HG02870 (cell line): Measurements from ENCODE around the gene POFUT2.

Experiments used
- ATAC-seq: cut with Tn5 transposase; IDR thresholded peaks from one replicate; pipeline ENCODE4 v1.9.1; 2021; ENCODE audit warnings: mild to moderate bottlenecking, moderate library complexity; ENCODE audit not compliant: unreplicated experiment

POFUT2 gene

GRCh38 chr21:45299864-45300785 is 12.4 kb upstream of the POFUT2 start:
- ATAC-seq = no peak

- no peak for ATAC-seq
These were observed 11.6 kb upstream of the POFUT2 start for GRCh38 chr21:45299026-45299863.

- no peak for ATAC-seq
These were observed 10.2 kb upstream of the POFUT2 start for GRCh38 chr21:45297869-45298268.

- no peak for ATAC-seq
These were observed 9.6 kb upstream of the POFUT2 start for GRCh38 chr21:45297329-45297728.

GRCh38 chr21:45296638-45297037 is 8.9 kb upstream of the POFUT2 start:
- ATAC-seq = no peak

GRCh38 chr21:45295576-45296365 is 8.1 kb upstream of the POFUT2 start:
- no peak for ATAC-seq

- no peak for ATAC-seq
These were observed 7.0 kb upstream of the POFUT2 start for GRCh38 chr21:45294509-45295291.

- no peak for ATAC-seq
These were observed 6.2 kb upstream of the POFUT2 start for GRCh38 chr21:45293726-45294401.

GRCh38 chr21:45293220-45293725 is 5.6 kb upstream of the POFUT2 start:
- ATAC-seq = no peak

- ATAC-seq = no peak
These were observed 4.9 kb upstream of the POFUT2 start for GRCh38 chr21:45292399-45293219.

- no peak for ATAC-seq
These were observed 4.1 kb upstream of the POFUT2 start for GRCh38 chr21:45291613-45292398.

GRCh38 chr21:45290948-45291612 is 3.4 kb upstream of the POFUT2 start:
- no peak for ATAC-seq

- no peak for ATAC-seq
These were observed 2.2 kb upstream of the POFUT2 start for GRCh38 chr21:45289655-45290515.

GRCh38 chr21:45289134-45289533 is 1.4 kb upstream of the POFUT2 start:
- ATAC-seq = no peak

- no peak for ATAC-seq
These were observed 746 bp upstream of the POFUT2 start for GRCh38 chr21:45288441-45288841.

- no peak for ATAC-seq
These were observed 841 bp downstream of the POFUT2 start for GRCh38 chr21:45286671-45287437.
